ENCODE results near the gene ADAD2. TPM values are rescaled to one million over a fixed set of nuclear protein-coding genes. Genes with fewer than 3 reads are reported as not detected.
"Not testable (repeated sequence)": the region's sequence is repeated elsewhere in the genome, so short reads cannot be mapped to it uniquely, and the experiment has no call there.

Gene ADAD2
- total RNA-seq, 4 donors from 2014 or later: 0.19 to 4.3 (median 1.6) TPM; not detected in 1

GRCh38 chr16:84212631-84213030 is 21.7 kb downstream of the ADAD2 start:
- no peak for ATAC-seq (ENCODE audit: low FRiP score)
- no peak for TF ChIP-seq CTCF (IDR thresholded peaks at IDR 0.05)

GRCh38 chr16:84214451-84215066 is 23.6 kb downstream of the ADAD2 start:
- DNase-seq (ENCODE audit: low spot score) (no peak), ATAC-seq (ENCODE audit: low FRiP score) (no peak)
- TF ChIP-seq CTCF (IDR thresholded peaks at IDR 0.05): no peak

More at GRCh38 chr16:84212631-84213030, 21.7 kb downstream of the ADAD2 start:
- DNase-seq (ENCODE audit: low spot score): no peak

- no peak for TF ChIP-seq CTCF (IDR thresholded peaks at IDR 0.05)
- ATAC-seq (ENCODE audit: low FRiP score) (no peak), DNase-seq (ENCODE audit: low spot score) (no peak)
Measured at GRCh38 chr16:84215531-84215930, 24.6 kb downstream of the ADAD2 start.

GRCh38 chr16:84216144-84216543 is 25.2 kb downstream of the ADAD2 start:
- not testable (repeated sequence) for DNase-seq (ENCODE audit: low spot score); ATAC-seq (ENCODE audit: low FRiP score)

GRCh38 chr16:84218176-84218823 is 27.3 kb downstream of the ADAD2 start:
- TF ChIP-seq CTCF (IDR thresholded peaks at IDR 0.05): no peak
- no peak for ATAC-seq (ENCODE audit: low FRiP score)
- no peak for DNase-seq (ENCODE audit: low spot score)

GRCh38 chr16:84218956-84219355 is 28.0 kb downstream of the ADAD2 start:
- ATAC-seq (ENCODE audit: low FRiP score): no peak
- DNase-seq (ENCODE audit: low spot score): no peak

GRCh38 chr16:84220851-84221250 is 29.9 kb downstream of the ADAD2 start:
- no peak for TF ChIP-seq CTCF (IDR thresholded peaks at IDR 0.05)
- no peak for ATAC-seq (ENCODE audit: low FRiP score)
- DNase-seq (ENCODE audit: low spot score): no peak

More at GRCh38 chr16:84218956-84219355, 28.0 kb downstream of the ADAD2 start:
- no peak for TF ChIP-seq CTCF (IDR thresholded peaks at IDR 0.05)

Data from omental fat pad (tissue), 4 donors.